Mesenchymal stem cell (in vitro differentiated cells and primary cell): ENCODE results near the gene CCDC63.

ENCODE experiments used
- DNase-seq: peaks from one replicate; pipeline ENCODE4 v3.0.0-alpha.2; 2013
- H2AFZ ChIP-seq: one replicate; pipeline ENCODE4 v1.6.1; 2013; ENCODE audit warnings: low read depth, mild to moderate bottlenecking, control low read depth, inconsistent platforms, low read length, moderate library complexity
- H2AK5ac ChIP-seq: 2 replicates; pipeline ENCODE4 v1.6.1; 2013; ENCODE audit warnings: low read length, moderate library complexity, mild to moderate bottlenecking, inconsistent platforms; ENCODE audit not compliant: severe bottlenecking
- H2BK120ac ChIP-seq: one replicate; pipeline ENCODE4 v1.6.1; 2013; ENCODE audit warnings: low read depth, mild to moderate bottlenecking, inconsistent platforms, low read length, moderate library complexity
- H2BK12ac ChIP-seq, 2 experiments: one replicate each; pipeline ENCODE4 v1.6.1; 2013; ENCODE audit warnings: inconsistent platforms in 2 of 2, low read length in 2 of 2, mild to moderate bottlenecking in 2 of 2, moderate library complexity in 2 of 2, control low read depth in 1 of 2
- H2BK15ac ChIP-seq: one replicate; pipeline ENCODE4 v1.6.1; 2013; ENCODE audit warnings: mild to moderate bottlenecking, low read depth, inconsistent platforms; ENCODE audit not compliant: poor library complexity, severe bottlenecking
- H2BK5ac ChIP-seq: 2 replicates; pipeline ENCODE4 v1.6.1; 2013; ENCODE audit warnings: low read depth, mild to moderate bottlenecking, low read length, control low read depth, inconsistent platforms; ENCODE audit not compliant: poor library complexity, severe bottlenecking
- H3K14ac ChIP-seq, 2 experiments: one replicate each; pipeline ENCODE4 v1.6.1; 2013; ENCODE audit warnings: inconsistent platforms in 2 of 2, low read length in 2 of 2, control low read depth in 1 of 2, mild to moderate bottlenecking in 1 of 2, moderate library complexity in 1 of 2
- H3K18ac ChIP-seq, 2 experiments: one replicate each; pipeline ENCODE4 v1.6.1; 2013; ENCODE audit warnings: inconsistent platforms in 2 of 2, low read length in 2 of 2, control low read depth in 1 of 2, low read depth in 1 of 2, mild to moderate bottlenecking in 1 of 2
- H3K23ac ChIP-seq, 2 experiments: one replicate each; pipeline ENCODE4 v1.6.1; 2013; ENCODE audit warnings: inconsistent platforms in 2 of 2, low read length in 2 of 2, mild to moderate bottlenecking in 2 of 2, moderate library complexity in 2 of 2, control low read depth in 1 of 2
- H3K27ac ChIP-seq: 2 replicates; pipeline ENCODE4 v1.5.1; 2013; ENCODE audit warnings: mild to moderate bottlenecking, moderate library complexity, low read length, control low read depth, inconsistent platforms; ENCODE audit not compliant: poor library complexity, severe bottlenecking
- H3K27me3 ChIP-seq, 2 experiments: 2 replicates each; pipeline versions ENCODE4 v1.6.1 to v1.7.0; 2013; ENCODE audit warnings: low read length in 2 of 2, mild to moderate bottlenecking in 2 of 2, moderate library complexity in 2 of 2, control low read depth in 1 of 2, inconsistent platforms in 1 of 2; ENCODE audit not compliant: control insufficient read depth in 1 of 2, insufficient read depth in 1 of 2
- H3K36me3 ChIP-seq, 2 experiments: 2 replicates each; pipeline versions ENCODE4 v1.6.1 to v1.7.0; 2013; ENCODE audit warnings: low read length in 2 of 2, control low read depth in 1 of 2, inconsistent platforms in 1 of 2, low read depth in 1 of 2, mild to moderate bottlenecking in 1 of 2; ENCODE audit not compliant: insufficient read depth in 2 of 2, control insufficient read depth in 1 of 2
- H3K4ac ChIP-seq, 2 experiments: one replicate each; pipeline ENCODE4 v1.6.1; 2013; ENCODE audit warnings: inconsistent platforms in 2 of 2, low read length in 2 of 2, mild to moderate bottlenecking in 2 of 2, moderate library complexity in 2 of 2, control low read depth in 1 of 2, low read depth in 1 of 2
- H3K4me1 ChIP-seq: 2 replicates; pipeline ENCODE4 v1.6.1; 2013; ENCODE audit warnings: low read depth, low read length, control low read depth; ENCODE audit not compliant: control insufficient read depth, insufficient read depth
- H3K4me2 ChIP-seq: 2 replicates; pipeline ENCODE4 v1.6.1; 2013; ENCODE audit warnings: low read length, mild to moderate bottlenecking, inconsistent platforms; ENCODE audit not compliant: poor library complexity, severe bottlenecking
- H3K4me3 ChIP-seq, 2 experiments: 2 replicates each; pipeline versions ENCODE4 v1.5.1 to v1.7.0; 2013; ENCODE audit warnings: low read length in 2 of 2, mild to moderate bottlenecking in 2 of 2, control low read depth in 1 of 2, low read depth in 1 of 2; ENCODE audit not compliant: insufficient read depth in 1 of 2
- H3K79me1 ChIP-seq: replicated peaks from 2 replicates; pipeline ENCODE4 v1.6.1; 2013; ENCODE audit warnings: mild to moderate bottlenecking, control low read depth, low read length, inconsistent platforms; ENCODE audit not compliant: poor library complexity, severe bottlenecking
- H3K9ac ChIP-seq: 2 replicates; pipeline ENCODE4 v1.7.0; 2013; ENCODE audit warnings: mild to moderate bottlenecking, low read length, moderate library complexity
- H3K9me3 ChIP-seq: 2 replicates; pipeline ENCODE4 v1.7.0; 2013; ENCODE audit warnings: mild to moderate bottlenecking, low read length; ENCODE audit not compliant: control insufficient read depth
- H4K8ac ChIP-seq: one replicate; pipeline ENCODE4 v1.6.1; 2013; ENCODE audit warnings: inconsistent platforms, mild to moderate bottlenecking, low read length, moderate library complexity
- H4K91ac ChIP-seq: one replicate; pipeline ENCODE4 v1.6.1; 2013; ENCODE audit warnings: mild to moderate bottlenecking, low read length, inconsistent platforms
- WGBS: methylation state at CpG from one replicate; pipeline ENCODE4 v1.1.7; 2013; ENCODE audit warnings: mixed read lengths; 5-methylcytosine and 5-hydroxymethylcytosine counted together

The CCDC63 gene

DNA sequence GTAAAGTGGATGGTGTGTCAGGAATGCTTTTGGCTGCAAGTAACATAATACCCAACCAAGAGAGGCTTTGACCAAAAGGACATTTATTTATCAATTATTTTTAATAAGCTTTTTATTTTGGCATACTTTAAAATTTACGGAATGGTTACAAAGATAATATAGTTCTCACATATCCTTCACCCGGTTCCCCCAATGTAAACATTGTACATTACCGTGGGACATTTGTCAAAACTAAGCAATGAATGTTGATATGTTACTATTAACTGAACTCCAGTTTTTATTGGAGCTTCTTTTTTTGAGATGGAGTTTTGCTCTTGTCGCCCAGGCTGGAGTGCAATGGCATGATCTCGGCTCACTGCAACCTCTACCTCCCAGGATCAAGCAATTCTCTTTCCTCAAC lies 23.0 kb downstream of the CCDC63 start:
- Histone ChIP-seq H3K18ac (no peak overlapping the region), H3K9ac (no peak overlapping the region), H2BK12ac (no peak overlapping the region), H3K79me1 (no peaks in the 10 kb centered on the region), H3K4me2 (no peak overlapping the region), H4K8ac (no peak overlapping the region), H2BK15ac (no peak overlapping the region), H3K27ac (no peak overlapping the region), H3K4me1 (no peaks in the 10 kb centered on the region), H3K4me3 (no peak overlapping the region), H3K14ac (no peak overlapping the region), H2BK5ac (no peak overlapping the region), H2AK5ac (no peak overlapping the region), H2AFZ (no peak overlapping the region), H3K36me3 (no peaks in the 10 kb centered on the region), H3K23ac (no peak overlapping the region), H3K27me3 (peaks cover 3 to 38% of the 10 kb centered on the region in 2 experiments), H3K4ac (no peak overlapping the region), H3K9me3 (no peaks in the 10 kb centered on the region), H4K91ac (no peak overlapping the region), H2BK120ac (no peak overlapping the region)
- WGBS: 88% methylated on average over 2 of the region's 5 CpGs
- DNase-seq: no peak

GRCh38 chr12:110872100-110872499 lies 25.3 kb downstream of the CCDC63 start:
- H2BK12ac ChIP-seq: no peak overlapping the region
- H3K9me3 ChIP-seq: no peaks in the 10 kb centered on the region
- H3K4me1 ChIP-seq: no peaks in the 10 kb centered on the region
- no peak overlapping the region for H2AFZ ChIP-seq
- H3K27me3 ChIP-seq: peaks cover 4 to 31% of the 10 kb centered on the region in 2 experiments
- no peak overlapping the region for H3K9ac ChIP-seq
- H3K4me3 ChIP-seq: no peak overlapping the region
- DNase-seq: no peak
- no peak overlapping the region for H3K4ac ChIP-seq
- H2BK5ac ChIP-seq: no peak overlapping the region
- no peak overlapping the region for H2BK15ac ChIP-seq
- H4K91ac ChIP-seq: no peak overlapping the region
- H2AK5ac ChIP-seq: no peak overlapping the region
- 69% methylated on average over 4 of the region's 4 CpGs for WGBS
- no peak overlapping the region for H3K23ac ChIP-seq
- no peak overlapping the region for H2BK120ac ChIP-seq
- H4K8ac ChIP-seq: no peak overlapping the region
- H3K14ac ChIP-seq: no peak overlapping the region
- H3K18ac ChIP-seq: no peak overlapping the region
- no peaks in the 10 kb centered on the region for H3K36me3 ChIP-seq
- H3K4me2 ChIP-seq: no peak overlapping the region
- no peak overlapping the region for H3K27ac ChIP-seq
- no peaks in the 10 kb centered on the region for H3K79me1 ChIP-seq

DNA sequence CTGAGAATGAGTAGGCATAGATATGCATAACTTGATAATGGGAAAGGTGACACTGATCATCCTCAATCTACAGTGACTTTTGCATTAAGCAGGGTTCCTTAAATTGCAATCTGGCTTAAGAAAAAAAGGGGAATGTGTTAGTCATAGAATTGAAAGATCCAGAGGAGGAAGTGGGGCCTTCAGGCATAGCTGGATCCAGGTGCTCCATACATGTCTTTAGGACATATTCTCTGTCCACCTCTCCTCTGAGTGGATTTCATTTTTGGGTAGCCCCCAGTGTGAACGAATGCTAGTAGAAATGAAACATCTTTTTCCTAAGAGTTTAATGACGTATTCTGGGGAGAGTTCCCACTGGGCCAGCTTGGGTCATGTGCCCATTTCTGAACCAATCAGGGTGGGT lies 27.6 kb downstream of the CCDC63 start:
- Histone ChIP-seq H2AFZ (no peak overlapping the region), H3K14ac (no peak overlapping the region), H3K23ac (no peak overlapping the region), H2BK5ac (no peak overlapping the region), H4K91ac (no peak overlapping the region), H2BK15ac (no peak overlapping the region), H3K4me3 (no peak overlapping the region), H3K4me1 (no peaks in the 10 kb centered on the region), H3K4ac (no peak overlapping the region), H3K36me3 (no peaks in the 10 kb centered on the region), H3K27me3 (peaks cover 4 to 28% of the 10 kb centered on the region in 2 experiments), H3K4me2 (no peak overlapping the region), H2AK5ac (no peak overlapping the region), H3K79me1 (no peaks in the 10 kb centered on the region), H3K27ac (no peak overlapping the region), H4K8ac (no peak overlapping the region), H3K18ac (no peak overlapping the region), H2BK120ac (no peak overlapping the region), H3K9ac (no peak overlapping the region), H2BK12ac (no peak overlapping the region), H3K9me3 (no peaks in the 10 kb centered on the region)
- 79% methylated on average over 2 of the region's 2 CpGs for WGBS
- no peak for DNase-seq

DNA sequence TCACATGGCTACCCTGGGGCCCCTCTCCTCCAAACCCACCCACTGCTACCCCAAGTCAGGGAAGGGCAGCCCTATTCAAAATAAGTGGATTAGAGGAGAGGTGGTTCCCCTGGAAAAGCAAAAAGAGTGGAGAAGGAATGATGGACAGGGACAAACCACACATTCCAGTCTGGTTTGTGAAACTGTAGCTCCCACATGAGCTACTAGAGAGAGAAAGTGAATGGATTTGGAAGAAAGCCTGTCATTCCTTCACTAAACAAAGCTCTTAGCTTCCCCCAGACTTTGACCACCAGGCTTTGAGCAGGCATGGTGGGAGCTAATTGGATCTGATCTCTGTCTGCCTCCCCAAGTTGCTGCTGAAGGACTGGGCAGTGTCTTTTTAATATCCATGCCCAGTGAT lies 28.0 kb downstream of the CCDC63 start:
- Histone ChIP-seq H4K8ac (no peak overlapping the region), H2BK15ac (no peak overlapping the region), H3K79me1 (no peaks in the 10 kb centered on the region), H3K23ac (no peak overlapping the region), H3K27ac (no peak overlapping the region), H3K18ac (no peak overlapping the region), H3K14ac (no peak overlapping the region), H2BK12ac (no peak overlapping the region), H3K27me3 (peaks cover 7 to 24% of the 10 kb centered on the region in 2 experiments), H2AK5ac (no peak overlapping the region), H3K9ac (no peak overlapping the region), H2BK120ac (no peak overlapping the region), H3K4me2 (no peak overlapping the region), H3K9me3 (no peaks in the 10 kb centered on the region), H3K4ac (no peak overlapping the region), H3K36me3 (no peaks in the 10 kb centered on the region), H3K4me3 (no peak overlapping the region), H2BK5ac (no peak overlapping the region), H4K91ac (no peak overlapping the region), H3K4me1 (no peaks in the 10 kb centered on the region), H2AFZ (no peak overlapping the region)
- no peak for DNase-seq
